GM12801 (cell line): ENCODE results near the gene FBXW11.

Experiments used
- CTCF ChIP-seq: IDR thresholded peaks from one replicate; pipeline ENCODE4 v1.5.1; 2011; ENCODE audit warnings: control low read depth; ENCODE audit not compliant: insufficient read length; ENCODE audit errors: extremely low read depth

The FBXW11 gene

GRCh38 chr5:172002840-172003512 is 3.5 kb downstream of the FBXW11 start:
- no peak for TF ChIP-seq CTCF

- TF ChIP-seq CTCF, result no peak
These were observed 4.1 kb downstream of the FBXW11 start for GRCh38 chr5:172002310-172002709.

GRCh38 chr5:171999877-172000276 is 6.6 kb downstream of the FBXW11 start:
- no peak for TF ChIP-seq CTCF

GRCh38 chr5:171999100-171999499 is 7.3 kb downstream of the FBXW11 start:
- TF ChIP-seq CTCF, result no peak

GRCh38 chr5:171997011-171997410 is 9.4 kb downstream of the FBXW11 start:
- TF ChIP-seq CTCF, result no peak

- TF ChIP-seq CTCF, result no peak
These were observed 13.6 kb downstream of the FBXW11 start for GRCh38 chr5:171992813-171993212.

- TF ChIP-seq CTCF, result no peak
These were observed 14.1 kb downstream of the FBXW11 start for GRCh38 chr5:171992305-171992704.

- TF ChIP-seq CTCF, result no peak
These were observed 15.8 kb downstream of the FBXW11 start for GRCh38 chr5:171990713-171991015.
